Ovary (tissue), 3 donors: Measurements from ENCODE around the gene RFX8.

ENCODE experiments used
- POLR2A ChIP-seq: fragments of 450-650 bp; IDR thresholded peaks from one replicate; pipeline ENCODE4 v1.6.1; 2017; ENCODE audit warnings: antibody characterized with exemption, mild to moderate bottlenecking, moderate library complexity
- TF ChIP-seq, protein P1 (sequence below), 3 donors: fragments of 450-650 bp in 2 of 3; fragments of 200-600 bp in 1 of 3; IDR thresholded peaks; one replicate each; pipeline versions ENCODE4 v1.5.1 to v1.8.0; 2016 to 2022; ENCODE audit warnings: antibody characterized with exemption in 3 of 3, mild to moderate bottlenecking in 1 of 3
- donor health status: DM: no; HTN: no; CAD: no.

DNA sequence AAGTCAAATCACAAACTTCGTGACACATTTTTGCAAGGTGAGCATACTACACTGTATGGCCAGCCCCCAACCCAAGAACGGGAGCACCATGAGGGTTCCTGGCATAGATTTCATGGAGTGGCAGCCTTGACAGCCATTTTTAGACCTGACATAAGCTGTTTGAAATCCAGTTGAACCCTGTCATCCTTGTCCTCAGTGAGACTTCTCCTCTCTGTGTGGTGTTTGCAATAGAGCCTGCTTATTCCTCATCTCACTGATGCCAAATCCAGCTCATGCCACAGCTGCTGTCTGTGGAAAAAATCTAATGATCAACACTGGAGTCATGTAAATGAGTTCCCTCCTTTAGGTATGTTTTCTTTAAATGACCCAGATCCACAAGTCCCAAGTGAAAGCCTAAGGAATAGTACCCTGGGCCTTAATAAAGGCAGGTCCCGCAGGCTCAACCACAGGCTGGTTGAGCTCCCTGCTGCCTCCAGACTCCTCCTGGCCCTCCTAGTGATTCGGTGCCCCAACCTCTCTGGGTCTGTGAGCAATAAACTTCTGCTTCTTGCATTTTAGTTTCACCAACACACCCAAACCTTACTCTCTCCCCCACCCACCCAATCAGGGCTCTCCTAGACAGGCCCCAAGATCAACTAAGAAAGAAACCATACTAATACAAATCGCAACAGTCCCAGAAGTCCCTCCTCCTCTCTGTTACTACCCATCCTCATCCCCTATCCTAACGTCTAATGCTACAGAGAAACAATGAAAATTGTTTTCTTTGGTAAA lies 79.2 kb downstream of the RFX8 start:
- TF ChIP-seq, protein P1, sequence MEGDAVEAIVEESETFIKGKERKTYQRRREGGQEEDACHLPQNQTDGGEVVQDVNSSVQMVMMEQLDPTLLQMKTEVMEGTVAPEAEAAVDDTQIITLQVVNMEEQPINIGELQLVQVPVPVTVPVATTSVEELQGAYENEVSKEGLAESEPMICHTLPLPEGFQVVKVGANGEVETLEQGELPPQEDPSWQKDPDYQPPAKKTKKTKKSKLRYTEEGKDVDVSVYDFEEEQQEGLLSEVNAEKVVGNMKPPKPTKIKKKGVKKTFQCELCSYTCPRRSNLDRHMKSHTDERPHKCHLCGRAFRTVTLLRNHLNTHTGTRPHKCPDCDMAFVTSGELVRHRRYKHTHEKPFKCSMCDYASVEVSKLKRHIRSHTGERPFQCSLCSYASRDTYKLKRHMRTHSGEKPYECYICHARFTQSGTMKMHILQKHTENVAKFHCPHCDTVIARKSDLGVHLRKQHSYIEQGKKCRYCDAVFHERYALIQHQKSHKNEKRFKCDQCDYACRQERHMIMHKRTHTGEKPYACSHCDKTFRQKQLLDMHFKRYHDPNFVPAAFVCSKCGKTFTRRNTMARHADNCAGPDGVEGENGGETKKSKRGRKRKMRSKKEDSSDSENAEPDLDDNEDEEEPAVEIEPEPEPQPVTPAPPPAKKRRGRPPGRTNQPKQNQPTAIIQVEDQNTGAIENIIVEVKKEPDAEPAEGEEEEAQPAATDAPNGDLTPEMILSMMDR (IDR thresholded peaks at IDR 0.05) = no peak
- no peak for TF ChIP-seq POLR2A
